OCI-LY1 (cell line): ENCODE results near the gene ANO2.

Source experiments
- EZH2 ChIP-seq: fragments of 200-600 bp; sonication (generic), shearing (Covaris generic); IDR thresholded peaks from 2 replicates; pipeline ENCODE4 v1.8.0; 2017; ENCODE audit warnings: borderline replicate concordance, mixed run types, mild to moderate bottlenecking, antibody characterized with exemption, low read length, moderate library complexity, mixed read lengths
- TF ChIP-seq, protein P1 (sequence below): fragments of 200-600 bp; sonication (generic), shearing (Covaris generic); IDR thresholded peaks from 2 replicates; pipeline ENCODE4 v1.5.1; 2017; ENCODE audit warnings: mild to moderate bottlenecking, antibody characterized with exemption, low read length, moderate library complexity, mixed read lengths

DNA sequence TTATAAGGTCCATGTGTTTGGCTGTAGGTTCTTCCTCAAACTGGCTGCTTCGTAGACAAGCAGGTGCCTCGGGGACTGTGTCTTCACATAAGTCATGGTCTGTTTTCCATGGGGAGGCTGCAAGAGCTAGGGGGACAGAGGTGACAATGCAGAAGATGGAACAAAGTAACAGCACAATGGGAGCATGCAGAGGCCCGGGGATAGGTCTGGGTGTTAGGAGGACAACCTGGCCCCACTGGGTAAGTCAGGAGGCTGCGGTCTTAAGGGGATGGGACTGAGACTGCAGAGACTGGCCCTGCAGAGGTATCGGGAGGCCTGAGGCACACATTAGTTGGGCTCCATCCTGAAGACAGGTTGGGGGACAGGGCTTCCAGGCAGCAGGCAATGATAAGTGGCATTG, 424.2 kb downstream of the ANO2 start:
- TF ChIP-seq, protein P1, sequence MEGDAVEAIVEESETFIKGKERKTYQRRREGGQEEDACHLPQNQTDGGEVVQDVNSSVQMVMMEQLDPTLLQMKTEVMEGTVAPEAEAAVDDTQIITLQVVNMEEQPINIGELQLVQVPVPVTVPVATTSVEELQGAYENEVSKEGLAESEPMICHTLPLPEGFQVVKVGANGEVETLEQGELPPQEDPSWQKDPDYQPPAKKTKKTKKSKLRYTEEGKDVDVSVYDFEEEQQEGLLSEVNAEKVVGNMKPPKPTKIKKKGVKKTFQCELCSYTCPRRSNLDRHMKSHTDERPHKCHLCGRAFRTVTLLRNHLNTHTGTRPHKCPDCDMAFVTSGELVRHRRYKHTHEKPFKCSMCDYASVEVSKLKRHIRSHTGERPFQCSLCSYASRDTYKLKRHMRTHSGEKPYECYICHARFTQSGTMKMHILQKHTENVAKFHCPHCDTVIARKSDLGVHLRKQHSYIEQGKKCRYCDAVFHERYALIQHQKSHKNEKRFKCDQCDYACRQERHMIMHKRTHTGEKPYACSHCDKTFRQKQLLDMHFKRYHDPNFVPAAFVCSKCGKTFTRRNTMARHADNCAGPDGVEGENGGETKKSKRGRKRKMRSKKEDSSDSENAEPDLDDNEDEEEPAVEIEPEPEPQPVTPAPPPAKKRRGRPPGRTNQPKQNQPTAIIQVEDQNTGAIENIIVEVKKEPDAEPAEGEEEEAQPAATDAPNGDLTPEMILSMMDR = no peak
- no peak for TF ChIP-seq EZH2
